HG02642 (cell line): Measurements from ENCODE around the gene CCDC78.
"Not testable (repeated sequence)": the region's sequence is repeated elsewhere in the genome, so short reads cannot be mapped to it uniquely, and the experiment has no call there.

Experiments used
- ATAC-seq: cut with Tn5 transposase; IDR thresholded peaks from one replicate; pipeline ENCODE4 v1.9.1; 2021; ENCODE audit warnings: mild to moderate bottlenecking; ENCODE audit not compliant: unreplicated experiment, poor library complexity

The CCDC78 gene

GRCh38 chr16:714558-715476, 11.4 kb downstream of the CCDC78 start, which contains the start of gene METRN:
Gene METRN (plus strand): TSS chr16:715118. CDS start chr16:715290, 172 bp downstream.
- ATAC-seq = peak; percentile 69

- no peak for ATAC-seq
Observed at GRCh38 chr16:714079-714478, 12.2 kb downstream of the CCDC78 start.

GRCh38 chr16:712740-713250, 13.4 kb downstream of the CCDC78 start:
- not testable (repeated sequence) for ATAC-seq

- ATAC-seq = no peak
Observed at GRCh38 chr16:711548-712320, 14.5 kb downstream of the CCDC78 start.

- ATAC-seq = no peak
Observed at GRCh38 chr16:711084-711483, 15.2 kb downstream of the CCDC78 start.

GRCh38 chr16:710500-711075, 15.7 kb downstream of the CCDC78 start:
- no peak for ATAC-seq

GRCh38 chr16:709566-710499, 16.4 kb downstream of the CCDC78 start:
- no peak for ATAC-seq

- no peak for ATAC-seq
Observed at GRCh38 chr16:708959-709358, 17.3 kb downstream of the CCDC78 start.

GRCh38 chr16:708019-708418, 18.2 kb downstream of the CCDC78 start:
- no peak for ATAC-seq

- no peak for ATAC-seq
Observed at GRCh38 chr16:707062-707538, 19.1 kb downstream of the CCDC78 start.

GRCh38 chr16:706189-707061, 19.8 kb downstream of the CCDC78 start:
- no peak for ATAC-seq

GRCh38 chr16:705431-706188, 20.6 kb downstream of the CCDC78 start, which contains the start of gene FBXL16:
Gene FBXL16 (minus strand): TSS chr16:705801. CDS start chr16:697405, 8,396 bp downstream.
- ATAC-seq = no peak

- no peak for ATAC-seq
Observed at GRCh38 chr16:704552-705380, 21.5 kb downstream of the CCDC78 start.

GRCh38 chr16:704047-704446, 22.2 kb downstream of the CCDC78 start:
- no peak for ATAC-seq

GRCh38 chr16:703406-703805, 22.8 kb downstream of the CCDC78 start:
- no peak for ATAC-seq

- ATAC-seq = no peak
Observed at GRCh38 chr16:702341-702740, 23.9 kb downstream of the CCDC78 start.
